Nephron (organoid): ENCODE results near the gene STC2.
A peak's percentile ranks its signal among the peaks of the same experiment; 100 is the strongest.

Source experiments
- H3K27ac Mint-ChIP-seq, 3 experiments: 2 replicates each; pipeline ENCODE4 v1.8.0; 2020; ENCODE audit warnings: mixed read lengths in 3 of 3, mild to moderate bottlenecking in 2 of 3, moderate library complexity in 1 of 3
- H3K27me3 Mint-ChIP-seq: 2 replicates; pipeline ENCODE4 v1.8.0; 2021; ENCODE audit warnings: low read depth, mild to moderate bottlenecking, moderate library complexity, mixed read lengths
- H3K36me3 Mint-ChIP-seq: 2 replicates; pipeline ENCODE4 v1.8.0; 2020; ENCODE audit warnings: low read depth, mixed read lengths
- H3K4me1 Mint-ChIP-seq: 2 replicates; pipeline ENCODE4 v1.8.0; 2020; ENCODE audit warnings: mixed read lengths
- H3K4me3 Mint-ChIP-seq, 3 experiments: 2 replicates each; pipeline ENCODE4 v1.8.0; 2020; ENCODE audit warnings: mild to moderate bottlenecking in 3 of 3, mixed read lengths in 3 of 3, moderate library complexity in 2 of 3
- H3K9me3 Mint-ChIP-seq: 2 replicates; pipeline ENCODE4 v1.8.0; 2020; ENCODE audit warnings: mixed read lengths
- CTCF ChIP-seq, 3 experiments: fragments of 200-600 bp; sonication (generic); IDR thresholded peaks; one replicate each; pipeline ENCODE4 v1.5.0; 2021; ENCODE audit warnings: antibody characterized with exemption in 3 of 3; ENCODE audit not compliant: unreplicated experiment in 3 of 3

STC2 gene

DNA sequence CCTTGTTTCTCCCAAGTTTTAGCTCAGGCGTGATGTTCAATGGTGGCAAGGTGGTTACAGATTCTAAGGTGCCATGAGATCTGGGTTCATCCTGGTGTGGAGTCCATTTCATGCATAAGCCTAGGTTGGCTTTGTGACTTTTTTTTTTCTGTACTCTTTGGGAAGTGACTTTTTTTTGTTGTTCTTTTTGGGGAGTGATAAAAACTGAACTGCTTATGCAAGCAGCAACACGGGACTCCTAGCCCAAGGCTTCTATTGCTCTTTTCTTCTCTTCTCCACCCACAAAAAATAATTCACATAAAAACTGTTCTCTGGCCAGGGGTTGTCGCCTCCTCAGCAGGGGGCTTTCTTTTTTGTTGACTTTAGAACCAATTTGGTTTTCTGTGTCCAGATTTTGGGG lies 15.4 kb downstream of the STC2 start:
- peak overlapping the region in 2 of 3 experiments; percentile 8 for H3K4me3 Mint-ChIP-seq
- H3K27me3 Mint-ChIP-seq: peaks cover 4% of the 10 kb centered on the region
- peaks cover 89% of the 10 kb centered on the region for H3K4me1 Mint-ChIP-seq
- peak overlapping the region; percentile 29 to 95 (median 95) for H3K27ac Mint-ChIP-seq
- peaks cover 5% of the 10 kb centered on the region for H3K36me3 Mint-ChIP-seq
- H3K9me3 Mint-ChIP-seq: peaks cover 7% of the 10 kb centered on the region
- no peak for TF ChIP-seq CTCF (IDR thresholded peaks at IDR 0.05; ENCODE audit: unreplicated experiment in 3 of 3)

DNA sequence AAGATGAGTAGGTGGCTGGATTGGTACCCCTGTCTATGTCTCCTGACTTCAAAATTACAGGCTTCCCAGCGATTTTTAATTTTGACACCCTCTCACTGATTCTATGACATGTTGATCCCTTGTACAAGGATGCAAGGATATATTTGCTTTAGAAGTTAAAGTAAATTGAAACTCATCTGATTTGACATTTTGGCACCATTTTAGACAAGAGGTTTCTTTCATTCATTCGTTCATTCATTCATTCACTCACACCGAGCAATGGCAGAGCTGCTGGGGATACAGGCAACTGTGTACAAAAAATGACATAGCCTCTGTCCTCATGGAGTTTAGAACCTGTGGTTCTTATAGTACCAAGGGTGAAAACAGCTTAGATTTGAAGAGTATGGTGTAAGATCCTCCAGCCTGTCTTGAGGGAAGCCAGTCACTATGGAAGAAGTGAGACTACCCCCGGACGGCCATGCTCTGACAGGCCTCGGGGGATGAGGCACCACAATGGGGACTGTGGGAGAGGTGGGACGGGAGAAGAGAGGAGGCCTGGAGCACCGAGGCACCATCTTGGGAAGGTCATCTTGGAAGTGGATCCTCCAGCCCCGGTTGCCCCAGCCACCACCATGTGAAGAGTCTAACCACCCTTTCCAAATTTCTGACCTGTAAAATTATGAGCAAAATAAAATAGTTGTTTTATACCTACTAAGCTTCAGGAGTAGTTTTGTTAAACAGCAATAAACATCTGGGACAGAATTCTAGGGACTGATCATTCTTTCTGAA lies 16.2 kb downstream of the STC2 start:
- Mint-ChIP-seq H3K9me3 (peaks cover 9% of the 10 kb centered on the region), H3K27ac (peak overlapping the region; percentile 95 to 96 (median 95)), H3K4me1 (peaks cover 81% of the 10 kb centered on the region), H3K4me3 (peak overlapping the region in 1 of 3 experiments; percentile 8), H3K27me3 (peaks cover under 1% of the 10 kb centered on the region), H3K36me3 (peaks cover 5% of the 10 kb centered on the region)
- TF ChIP-seq CTCF (IDR thresholded peaks at IDR 0.05; ENCODE audit: unreplicated experiment in 3 of 3): no peak

DNA sequence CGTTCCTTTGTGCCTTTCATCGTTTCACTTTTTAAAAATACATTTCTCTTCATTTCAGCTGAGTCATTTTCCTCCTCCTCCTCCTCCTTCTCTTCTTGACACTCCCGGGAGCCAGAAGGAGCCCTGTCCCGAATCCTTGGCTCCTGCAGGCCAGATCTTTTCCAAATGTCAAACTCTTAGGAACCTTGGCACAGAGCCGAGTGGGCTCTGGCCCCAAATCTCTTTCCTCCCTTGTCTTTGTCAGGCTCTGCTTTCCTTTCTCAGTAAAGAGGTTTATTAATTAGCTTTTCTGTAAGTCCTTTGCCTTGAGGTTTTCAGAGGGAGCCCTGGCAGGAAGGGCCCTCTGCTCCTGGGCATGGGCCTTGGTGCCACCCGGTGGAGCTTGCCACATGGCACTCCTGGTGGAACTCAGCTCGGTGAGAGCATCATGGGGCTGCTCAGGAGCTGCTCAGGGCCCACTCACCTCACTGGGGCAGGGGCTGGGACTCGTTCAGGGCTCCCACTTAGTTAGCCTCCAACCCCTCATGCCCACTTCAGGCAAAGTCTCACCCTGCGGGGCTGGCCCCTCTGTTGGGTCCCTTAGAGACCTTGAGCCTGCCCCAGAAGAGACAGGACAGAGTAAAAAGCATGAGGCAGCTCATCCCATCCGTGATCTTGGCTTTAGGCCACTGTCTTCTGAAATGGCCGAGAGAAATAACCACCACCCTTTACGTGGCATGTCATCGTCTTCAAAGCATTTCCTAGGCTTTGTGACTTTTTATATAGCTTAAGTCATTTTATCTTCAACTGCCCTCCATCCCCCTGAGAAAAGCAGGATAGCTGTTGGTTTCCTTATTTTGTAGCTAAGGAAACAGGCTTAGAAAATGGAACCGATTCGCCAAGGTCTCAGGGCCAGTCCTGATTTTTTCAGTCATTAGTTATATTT lies 17.1 kb downstream of the STC2 start:
- TF ChIP-seq CTCF (IDR thresholded peaks at IDR 0.05; ENCODE audit: unreplicated experiment in 3 of 3): no peak
- H3K36me3 Mint-ChIP-seq: peaks cover 5% of the 10 kb centered on the region

DNA sequence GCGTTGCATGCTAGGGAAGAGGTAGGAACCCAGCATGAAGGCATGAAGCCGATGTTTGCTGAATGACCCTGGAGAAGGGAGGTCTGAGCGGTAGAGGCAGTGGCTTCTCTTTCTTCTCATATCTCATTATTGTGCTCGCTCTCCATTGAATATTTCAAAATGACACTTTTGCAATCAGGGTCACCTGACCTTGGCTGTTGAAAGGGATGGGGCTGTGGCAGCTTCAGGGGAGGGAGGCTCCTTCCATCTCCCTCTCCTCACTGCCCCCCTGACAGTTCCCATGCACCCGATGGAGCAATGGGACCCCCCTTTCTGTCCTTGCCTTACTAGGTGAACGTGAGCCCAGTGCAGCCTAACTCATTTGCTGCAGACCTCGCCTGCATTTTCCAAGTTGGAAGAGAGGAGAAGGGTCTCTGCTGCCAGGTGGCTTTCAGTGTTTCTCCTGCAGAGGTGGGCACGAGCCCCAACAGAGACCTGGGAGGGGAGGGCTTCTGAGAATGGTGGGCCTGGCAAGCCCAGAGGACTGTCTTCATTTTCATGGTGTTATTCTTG lies 17.9 kb downstream of the STC2 start:
- Mint-ChIP-seq H3K4me3 (peak overlapping the region in 1 of 3 experiments; percentile 31), H3K4me1 (peaks cover 74% of the 10 kb centered on the region), H3K27me3 (peaks cover 5% of the 10 kb centered on the region), H3K9me3 (peaks cover 14% of the 10 kb centered on the region), H3K36me3 (peaks cover 5% of the 10 kb centered on the region), H3K27ac (peak overlapping the region; percentile 95 to 96 (median 95))
- TF ChIP-seq CTCF (IDR thresholded peaks at IDR 0.05; ENCODE audit: unreplicated experiment in 3 of 3): no peak

More for the DNA sequence above, 17.1 kb downstream of the STC2 start:
- Mint-ChIP-seq H3K27me3 (peaks cover 5% of the 10 kb centered on the region), H3K27ac (peak overlapping the region; percentile 95 to 96 (median 95)), H3K9me3 (peaks cover 14% of the 10 kb centered on the region), H3K4me1 (peaks cover 81% of the 10 kb centered on the region), H3K4me3 (peak overlapping the region in 2 of 3 experiments; percentile 31 to 39)

DNA sequence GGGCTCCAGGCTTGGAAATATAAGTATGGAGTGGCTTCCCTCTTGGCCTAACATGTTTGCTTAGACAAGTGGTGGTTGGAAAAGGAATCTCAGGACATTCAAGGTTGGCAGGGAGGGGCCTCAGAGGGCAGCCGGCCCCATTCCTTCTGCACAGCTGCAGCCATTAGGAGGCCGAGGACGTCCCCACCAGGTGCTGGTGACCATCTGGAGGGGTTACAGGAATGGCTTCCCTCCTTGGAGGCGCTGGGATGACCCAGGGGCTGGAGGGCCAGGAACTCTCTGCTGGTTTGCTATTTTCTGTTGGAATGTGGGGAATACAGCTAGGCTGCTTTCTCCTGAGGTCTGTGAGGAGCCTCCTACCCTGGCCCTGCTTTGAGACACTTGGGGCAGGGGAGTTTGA lies 18.5 kb downstream of the STC2 start:
- Mint-ChIP-seq H3K4me3 (no peak overlapping the region), H3K27me3 (peaks cover 7% of the 10 kb centered on the region), H3K9me3 (peaks cover 14% of the 10 kb centered on the region), H3K36me3 (peaks cover 5% of the 10 kb centered on the region), H3K4me1 (peaks cover 74% of the 10 kb centered on the region), H3K27ac (peak overlapping the region; percentile 95 to 96 (median 95))
- TF ChIP-seq CTCF (IDR thresholded peaks at IDR 0.05; ENCODE audit: unreplicated experiment in 3 of 3): no peak
